Smooth muscle cell (in vitro differentiated cells): ENCODE measurements around the gene GSE1. TPM values are rescaled to one million over a fixed set of nuclear protein-coding genes. Genes with fewer than 3 reads are reported as not detected.

Source experiments
- DNase-seq: peaks from one replicate; lab custom pipeline; 2025; ENCODE audit not compliant: unreplicated experiment; lab: John Stamatoyannopoulos, UW
- H2AFZ ChIP-seq: fragments of 200-600 bp; sonication (generic); 2 replicates; pipeline ENCODE4 v1.6.0; 2016; ENCODE audit warnings: antibody characterized with exemption, low read depth, mild to moderate bottlenecking
- H3F3A ChIP-seq: fragments of 200-600 bp; sonication (generic); 2 replicates; pipeline ENCODE4 v1.6.0; 2017; ENCODE audit warnings: antibody characterized with exemption, low read depth
- H3K27ac ChIP-seq: fragments of 200-600 bp; sonication (generic); 2 replicates; pipeline ENCODE4 v1.5.1; 2016; ENCODE audit warnings: low read depth, mild to moderate bottlenecking
- H3K27me3 ChIP-seq: fragments of 200-600 bp; sonication (generic); 2 replicates; pipeline ENCODE4 v1.6.1; 2016; ENCODE audit warnings: low read depth, mild to moderate bottlenecking
- H3K36me3 ChIP-seq: fragments of 200-600 bp; sonication (generic); 2 replicates; pipeline ENCODE4 v1.5.1; 2016; ENCODE audit warnings: low read depth
- H3K4me1 ChIP-seq: fragments of 200-600 bp; sonication (generic); 2 replicates; pipeline ENCODE4 v1.5.1; 2016; ENCODE audit warnings: low read depth
- H3K4me2 ChIP-seq: fragments of 200-600 bp; sonication (generic); 2 replicates; pipeline ENCODE4 v1.6.0; 2016; ENCODE audit warnings: mild to moderate bottlenecking
- H3K4me3 ChIP-seq: fragments of 200-600 bp; sonication (generic); 2 replicates; pipeline ENCODE4 v1.5.1; 2016; ENCODE audit warnings: mild to moderate bottlenecking
- H3K79me2 ChIP-seq: fragments of 200-600 bp; sonication (generic); 2 replicates; pipeline ENCODE4 v1.6.0; 2016; ENCODE audit warnings: low read depth, mild to moderate bottlenecking
- H3K9ac ChIP-seq: fragments of 200-600 bp; sonication (generic); 2 replicates; pipeline ENCODE4 v1.6.0; 2016; ENCODE audit warnings: low read depth
- H3K9me3 ChIP-seq: fragments of 200-600 bp; sonication (generic); replicated peaks from 2 replicates; pipeline ENCODE4 v1.5.1; 2016; ENCODE audit warnings: low read depth
- H4K20me1 ChIP-seq: fragments of 200-600 bp; sonication (generic); 2 replicates; pipeline ENCODE4 v1.6.0; 2016; ENCODE audit warnings: low read depth
- WGBS: methylation state at CpG from one replicate; pipeline ENCODE4 v1.1.7; 2016; ENCODE audit warnings: low lambda C conversion rate; 5-methylcytosine and 5-hydroxymethylcytosine counted together
- polyA plus RNA-seq: library from polyadenylated mRNA; unstranded; fragments of >200 nt; fragmentation: Nextera tagmentation; extraction: Ambion mirVana; gene quantifications from 2 replicates; pipeline ENCODE4 v1.2.1, GENCODE V29; 2016
- total RNA-seq: library from RNA; depleted of rRNA; stranded (reverse); fragments of >200 nt; gene quantifications from 2 replicates; pipeline ENCODE4 v1.2.3, GENCODE V29; 2014
- TF ChIP-seq, protein P1 (sequence below): fragments of 200-600 bp; sonication (generic); IDR thresholded peaks from 2 replicates; pipeline ENCODE4 v1.5.1; 2017; ENCODE audit warnings: borderline replicate concordance, mild to moderate bottlenecking, antibody characterized with exemption; ENCODE audit not compliant: insufficient read depth, poor library complexity, severe bottlenecking

GSE1 gene
- total and polyA plus RNA-seq, 2 experiments from 2014 or later = 13.6 to 27.7 TPM

DNA sequence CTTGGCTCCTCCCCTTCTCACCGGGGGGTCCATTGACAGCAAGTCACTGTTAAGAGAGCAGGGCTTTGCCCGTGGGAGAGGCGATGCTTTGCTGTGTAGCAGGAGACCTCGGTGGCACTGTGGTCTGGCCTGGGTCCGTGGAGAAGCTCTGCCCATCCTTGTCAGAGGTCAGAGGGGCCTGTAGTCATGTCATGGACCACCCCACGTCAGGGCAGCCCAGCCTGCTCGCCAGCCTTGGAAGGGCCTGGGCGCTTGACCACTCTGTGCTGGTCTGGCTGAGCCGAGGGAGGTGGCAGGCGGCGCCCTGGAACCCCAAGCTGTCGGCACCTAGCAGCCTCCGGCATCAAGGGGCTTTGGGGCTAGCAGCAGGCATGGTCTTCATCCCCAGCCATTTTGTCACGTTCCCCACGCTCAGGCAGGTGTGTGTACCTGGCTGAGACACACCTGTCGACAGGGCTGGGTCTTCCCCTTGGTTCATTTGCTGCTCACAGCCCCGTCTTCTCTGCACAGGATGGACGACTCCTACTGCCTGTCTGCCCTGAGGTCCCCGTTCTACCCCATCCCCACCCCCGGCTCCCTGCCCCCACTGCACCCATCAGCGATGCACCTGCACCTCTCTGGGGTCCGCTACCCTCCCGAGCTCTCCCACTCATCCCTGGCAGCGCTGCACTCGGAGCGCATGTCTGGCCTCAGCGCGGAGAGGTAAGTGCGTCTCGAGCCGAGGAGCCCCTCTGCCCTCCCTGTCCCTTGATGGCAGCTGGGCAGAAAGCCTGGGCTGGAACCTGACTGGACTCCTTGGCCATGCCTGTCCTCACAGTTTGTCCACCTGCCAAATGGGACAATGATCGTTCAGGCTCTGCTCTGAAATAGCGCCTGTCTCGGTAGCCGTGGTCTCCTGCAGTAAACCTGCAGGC is 42.4 kb downstream of the GSE1 start:
- Histone ChIP-seq H3K4me3 (no peak overlapping the region), H3F3A (no peaks in the 10 kb centered on the region), H3K4me2 (no peak overlapping the region), H3K27me3 (no peaks in the 10 kb centered on the region), H2AFZ (no peak overlapping the region), H4K20me1 (peaks cover 76% of the 10 kb centered on the region), H3K36me3 (no peaks in the 10 kb centered on the region), H3K27ac (no peak overlapping the region), H3K79me2 (no peaks in the 10 kb centered on the region), H3K4me1 (peaks cover 7% of the 10 kb centered on the region), H3K9me3 (no peaks in the 10 kb centered on the region), H3K9ac (no peak overlapping the region)
- 97% methylated on average over 35 of the region's 35 CpGs for WGBS
- TF ChIP-seq, protein P1, sequence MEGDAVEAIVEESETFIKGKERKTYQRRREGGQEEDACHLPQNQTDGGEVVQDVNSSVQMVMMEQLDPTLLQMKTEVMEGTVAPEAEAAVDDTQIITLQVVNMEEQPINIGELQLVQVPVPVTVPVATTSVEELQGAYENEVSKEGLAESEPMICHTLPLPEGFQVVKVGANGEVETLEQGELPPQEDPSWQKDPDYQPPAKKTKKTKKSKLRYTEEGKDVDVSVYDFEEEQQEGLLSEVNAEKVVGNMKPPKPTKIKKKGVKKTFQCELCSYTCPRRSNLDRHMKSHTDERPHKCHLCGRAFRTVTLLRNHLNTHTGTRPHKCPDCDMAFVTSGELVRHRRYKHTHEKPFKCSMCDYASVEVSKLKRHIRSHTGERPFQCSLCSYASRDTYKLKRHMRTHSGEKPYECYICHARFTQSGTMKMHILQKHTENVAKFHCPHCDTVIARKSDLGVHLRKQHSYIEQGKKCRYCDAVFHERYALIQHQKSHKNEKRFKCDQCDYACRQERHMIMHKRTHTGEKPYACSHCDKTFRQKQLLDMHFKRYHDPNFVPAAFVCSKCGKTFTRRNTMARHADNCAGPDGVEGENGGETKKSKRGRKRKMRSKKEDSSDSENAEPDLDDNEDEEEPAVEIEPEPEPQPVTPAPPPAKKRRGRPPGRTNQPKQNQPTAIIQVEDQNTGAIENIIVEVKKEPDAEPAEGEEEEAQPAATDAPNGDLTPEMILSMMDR = no peak
- DNase-seq = no peak

DNA sequence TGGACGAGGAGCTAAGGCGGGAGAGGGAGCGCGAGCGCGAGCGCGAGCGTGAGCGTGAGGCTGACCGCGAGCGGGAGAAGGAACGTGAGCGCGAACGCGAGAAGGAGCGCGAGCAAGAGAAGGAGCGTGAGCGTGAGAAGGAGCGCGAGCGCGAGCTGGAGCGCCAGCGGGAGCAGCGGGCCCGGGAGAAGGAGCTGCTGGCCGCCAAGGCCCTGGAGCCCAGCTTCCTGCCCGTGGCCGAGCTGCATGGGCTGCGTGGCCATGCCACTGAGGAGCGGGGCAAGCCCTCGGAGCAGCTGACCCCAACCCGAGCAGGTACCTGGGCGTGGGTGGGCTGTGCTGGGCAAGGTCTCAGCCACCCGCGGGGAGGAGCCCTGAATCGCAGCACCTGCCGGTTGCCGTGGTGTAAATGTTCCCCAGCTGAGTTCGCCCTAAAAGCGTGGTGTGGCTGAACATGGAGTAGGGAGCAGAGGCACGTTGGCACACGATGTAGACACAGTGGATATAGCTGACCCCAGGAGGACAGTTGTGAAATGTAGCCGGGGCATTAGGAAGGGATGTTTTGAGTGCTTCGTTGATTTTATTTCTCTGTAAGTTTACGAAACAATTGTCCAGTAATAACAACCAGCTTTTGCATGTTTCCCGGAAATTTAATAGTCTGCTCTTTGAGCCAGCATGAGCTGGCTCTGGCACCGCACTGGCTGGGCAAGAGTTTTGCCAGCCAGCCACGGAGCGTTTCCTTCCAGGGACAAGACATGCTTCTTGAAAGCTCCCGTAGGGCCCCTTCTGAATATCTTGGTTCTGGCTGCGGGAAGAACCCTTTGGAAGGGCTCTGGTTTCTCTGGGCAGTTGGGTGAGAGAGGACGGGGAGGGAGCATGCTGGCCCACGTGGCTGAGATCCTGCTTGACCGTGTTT is 43.5 kb downstream of the GSE1 start:
- 95% methylated on average over 59 of the region's 59 CpGs for WGBS
- no peak overlapping the region for H3K9ac ChIP-seq
- peaks cover 4% of the 10 kb centered on the region for H3K4me1 ChIP-seq
- H3K9me3 ChIP-seq = no peaks in the 10 kb centered on the region
- H3K79me2 ChIP-seq = no peaks in the 10 kb centered on the region
- H3K36me3 ChIP-seq = no peaks in the 10 kb centered on the region
- H3K27ac ChIP-seq = no peak overlapping the region
- H4K20me1 ChIP-seq = peaks cover 67% of the 10 kb centered on the region
- no peak for DNase-seq
- no peak overlapping the region for H2AFZ ChIP-seq
- no peak overlapping the region for H3K4me3 ChIP-seq
- TF ChIP-seq, protein P1 = no peak
- no peak overlapping the region for H3K4me2 ChIP-seq
- no peaks in the 10 kb centered on the region for H3K27me3 ChIP-seq
- H3F3A ChIP-seq = no peaks in the 10 kb centered on the region

DNA sequence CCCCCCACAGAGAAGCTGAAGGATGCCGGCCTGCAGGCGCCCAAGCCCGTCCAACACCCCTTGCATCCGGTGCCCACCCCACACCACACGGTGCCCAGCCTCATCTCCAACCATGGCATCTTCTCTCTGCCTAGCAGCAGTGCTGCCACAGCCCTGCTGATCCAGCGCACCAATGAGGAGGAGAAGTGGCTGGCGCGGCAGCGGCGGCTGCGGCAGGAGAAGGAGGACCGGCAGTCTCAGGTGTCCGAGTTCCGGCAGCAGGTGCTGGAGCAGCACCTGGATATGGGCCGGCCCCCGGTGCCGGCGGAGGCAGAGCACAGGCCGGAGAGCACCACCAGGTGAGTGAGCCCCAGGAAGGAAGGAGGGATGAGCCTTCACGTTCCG is 44.1 kb downstream of the GSE1 start:
- no peak for DNase-seq
- 98% methylated on average over 21 of the region's 21 CpGs for WGBS
- Histone ChIP-seq H3K4me1 (peaks cover under 1% of the 10 kb centered on the region), H3K79me2 (no peaks in the 10 kb centered on the region), H4K20me1 (peaks cover 61% of the 10 kb centered on the region), H3K36me3 (no peaks in the 10 kb centered on the region), H3F3A (no peaks in the 10 kb centered on the region), H3K9me3 (no peaks in the 10 kb centered on the region), H3K27me3 (no peaks in the 10 kb centered on the region), H3K27ac (no peak overlapping the region), H3K4me3 (no peak overlapping the region), H2AFZ (no peak overlapping the region), H3K4me2 (no peak overlapping the region), H3K9ac (no peak overlapping the region)
- TF ChIP-seq, protein P1 = no peak
